ENCODE results near the gene SLC24A4.
"Not testable (repeated sequence)": the region's sequence is repeated elsewhere in the genome, so short reads cannot be mapped to it uniquely, and the experiment has no call there.

The SLC24A4 gene

DNA sequence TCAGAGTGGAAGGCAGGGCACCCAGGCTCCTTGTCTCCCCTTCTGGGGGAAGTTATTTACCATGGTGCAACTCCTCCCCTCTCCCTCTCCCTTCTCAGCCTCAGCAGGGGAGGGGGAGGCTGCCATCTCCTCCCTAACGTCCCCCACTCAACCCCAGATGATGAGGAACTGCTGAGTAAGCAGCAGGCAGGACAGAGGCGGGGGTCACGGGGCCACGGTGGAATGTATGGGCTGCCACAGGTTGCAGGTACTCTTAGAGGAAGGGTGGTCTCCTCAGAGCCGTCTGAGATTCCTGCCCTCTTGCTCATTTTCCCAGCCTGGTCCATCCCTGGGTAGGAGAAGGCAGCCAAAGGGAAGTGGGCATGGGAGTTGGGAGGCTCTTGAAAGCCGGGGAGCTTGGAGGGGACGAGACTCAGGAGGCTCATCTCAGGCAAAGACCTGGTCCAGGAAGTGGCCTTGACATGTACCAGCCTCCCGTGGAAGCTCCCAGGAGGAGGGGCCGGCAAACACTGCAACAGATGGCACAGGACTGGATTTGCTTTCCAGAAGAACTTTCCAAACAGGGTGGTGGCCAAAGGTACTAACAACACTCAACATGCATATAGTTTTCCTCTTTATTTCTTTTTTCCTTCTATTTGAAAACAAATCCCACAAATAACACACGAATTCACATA, 209.7 kb downstream of the SLC24A4 start:
- DNase-seq (ENCODE audit: low spot score) = no peak
- in situ Hi-C loops (cut with MboI; ENCODE audit: low pct_unique_long_range_greater_than_20kb, low sequenced_read_pairs, unreplicated experiment) = no loop called here
- TF ChIP-seq, protein P1, sequence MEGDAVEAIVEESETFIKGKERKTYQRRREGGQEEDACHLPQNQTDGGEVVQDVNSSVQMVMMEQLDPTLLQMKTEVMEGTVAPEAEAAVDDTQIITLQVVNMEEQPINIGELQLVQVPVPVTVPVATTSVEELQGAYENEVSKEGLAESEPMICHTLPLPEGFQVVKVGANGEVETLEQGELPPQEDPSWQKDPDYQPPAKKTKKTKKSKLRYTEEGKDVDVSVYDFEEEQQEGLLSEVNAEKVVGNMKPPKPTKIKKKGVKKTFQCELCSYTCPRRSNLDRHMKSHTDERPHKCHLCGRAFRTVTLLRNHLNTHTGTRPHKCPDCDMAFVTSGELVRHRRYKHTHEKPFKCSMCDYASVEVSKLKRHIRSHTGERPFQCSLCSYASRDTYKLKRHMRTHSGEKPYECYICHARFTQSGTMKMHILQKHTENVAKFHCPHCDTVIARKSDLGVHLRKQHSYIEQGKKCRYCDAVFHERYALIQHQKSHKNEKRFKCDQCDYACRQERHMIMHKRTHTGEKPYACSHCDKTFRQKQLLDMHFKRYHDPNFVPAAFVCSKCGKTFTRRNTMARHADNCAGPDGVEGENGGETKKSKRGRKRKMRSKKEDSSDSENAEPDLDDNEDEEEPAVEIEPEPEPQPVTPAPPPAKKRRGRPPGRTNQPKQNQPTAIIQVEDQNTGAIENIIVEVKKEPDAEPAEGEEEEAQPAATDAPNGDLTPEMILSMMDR (IDR thresholded peaks at IDR 0.05; ENCODE audit: extremely low read depth, insufficient read depth, missing control alignments) = no peak

DNA sequence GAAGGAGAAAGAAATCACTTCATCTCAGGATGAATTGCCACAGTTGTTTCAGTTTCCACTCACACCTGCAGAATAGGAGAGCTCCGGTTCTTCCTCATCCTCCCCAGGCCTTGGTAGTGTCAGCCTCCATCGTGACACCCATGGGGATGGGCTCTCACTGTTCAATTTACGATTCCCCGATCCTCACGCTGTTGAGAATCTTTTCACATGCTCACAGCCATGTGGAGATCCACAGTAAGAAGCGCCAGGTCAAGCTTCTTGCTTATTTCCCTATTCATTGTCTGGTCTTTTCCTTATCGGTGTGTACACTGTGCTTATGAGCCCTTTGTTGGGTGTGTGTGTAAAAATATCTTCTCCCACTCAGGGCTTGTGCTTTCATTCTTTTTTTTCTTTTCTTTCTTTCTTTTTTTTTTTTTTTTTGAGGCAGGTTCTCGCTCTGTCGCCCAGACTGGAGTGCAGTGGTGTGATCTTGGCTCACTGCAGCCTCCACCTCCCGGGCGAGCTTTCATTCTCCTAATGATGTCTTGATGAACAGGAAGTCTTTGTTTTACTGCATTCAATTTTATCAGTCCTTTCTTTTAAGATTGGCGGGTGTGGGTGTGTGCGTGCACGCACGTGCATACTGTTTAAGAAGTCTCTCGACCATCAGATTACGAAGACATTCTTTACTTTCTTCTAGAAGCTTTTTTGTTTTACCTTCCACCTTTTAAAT, 212.1 kb downstream of the SLC24A4 start:
- DNase-seq (ENCODE audit: low spot score) = no peak
- in situ Hi-C loops (cut with MboI; ENCODE audit: low pct_unique_long_range_greater_than_20kb, low sequenced_read_pairs, unreplicated experiment) = no loop called here
- TF ChIP-seq, protein P1 (IDR thresholded peaks at IDR 0.05; ENCODE audit: extremely low read depth, insufficient read depth, missing control alignments) = no peak

GRCh38 chr14:92536231-92536630, 213.3 kb downstream of the SLC24A4 start:
- DNase-seq (ENCODE audit: low spot score); in situ Hi-C loops (cut with MboI; ENCODE audit: low pct_unique_long_range_greater_than_20kb, low sequenced_read_pairs, unreplicated experiment): not testable (repeated sequence)

- TF ChIP-seq, protein P1 (IDR thresholded peaks at IDR 0.05; ENCODE audit: extremely low read depth, insufficient read depth, missing control alignments) = no peak
- in situ Hi-C loops (cut with MboI; ENCODE audit: low pct_unique_long_range_greater_than_20kb, low sequenced_read_pairs, unreplicated experiment) = no loop called here
- peak; percentile 63 for DNase-seq (ENCODE audit: low spot score)
Measured at GRCh38 chr14:92538412-92538985, 215.5 kb downstream of the SLC24A4 start.

- no peak for DNase-seq (ENCODE audit: low spot score)
- TF ChIP-seq, protein P1 (IDR thresholded peaks at IDR 0.05; ENCODE audit: extremely low read depth, insufficient read depth, missing control alignments) = no peak
- in situ Hi-C loops (cut with MboI; ENCODE audit: low pct_unique_long_range_greater_than_20kb, low sequenced_read_pairs, unreplicated experiment) = no loop called here
Measured at GRCh38 chr14:92539419-92539818, 216.5 kb downstream of the SLC24A4 start.

GRCh38 chr14:92539875-92540274, 216.9 kb downstream of the SLC24A4 start:
- no peak for DNase-seq (ENCODE audit: low spot score)
- in situ Hi-C loops (cut with MboI; ENCODE audit: low pct_unique_long_range_greater_than_20kb, low sequenced_read_pairs, unreplicated experiment) = no loop called here
- TF ChIP-seq, protein P1 (IDR thresholded peaks at IDR 0.05; ENCODE audit: extremely low read depth, insufficient read depth, missing control alignments) = no peak

GRCh38 chr14:92540472-92541048, 217.6 kb downstream of the SLC24A4 start:
- DNase-seq (ENCODE audit: low spot score) = no peak
- in situ Hi-C loops (cut with MboI; ENCODE audit: low pct_unique_long_range_greater_than_20kb, low sequenced_read_pairs, unreplicated experiment) = no loop called here
- TF ChIP-seq, protein P1 (IDR thresholded peaks at IDR 0.05; ENCODE audit: extremely low read depth, insufficient read depth, missing control alignments) = no peak
